Hematopoietic multipotent progenitor cell treated with erythropoietin and hydrocortisone succinate and interleukin-3 and kit ligand, for 17 days (in vitro differentiated cells): ENCODE data around the gene PDCL3.

Source experiments
- DNase-seq: peaks from one replicate; pipeline ENCODE4 v3.0.0-alpha.2; 2015; ENCODE audit warnings: low spot score

PDCL3 gene

GRCh38 chr2:100560216-100560830 lies 2.5 kb upstream of the PDCL3 start:
- DNase-seq: no peak

GRCh38 chr2:100561191-100561590 lies 1.6 kb upstream of the PDCL3 start:
- no peak for DNase-seq

- DNase-seq: no peak
These were observed 834 bp downstream of the PDCL3 start for GRCh38 chr2:100563407-100564247.

- DNase-seq: no peak
These were observed 6.2 kb downstream of the PDCL3 start for GRCh38 chr2:100568989-100569388.

- no peak for DNase-seq
These were observed 8.9 kb downstream of the PDCL3 start for GRCh38 chr2:100571668-100572067.

GRCh38 chr2:100577777-100578176 lies 15.0 kb downstream of the PDCL3 start:
- DNase-seq: no peak

- DNase-seq: no peak
These were observed 17.8 kb downstream of the PDCL3 start for GRCh38 chr2:100580367-100581276.

- DNase-seq: no peak
These were observed 18.5 kb downstream of the PDCL3 start for GRCh38 chr2:100581277-100581612.

GRCh38 chr2:100584816-100585215 lies 22.0 kb downstream of the PDCL3 start:
- no peak for DNase-seq

- no peak for DNase-seq
These were observed 25.4 kb downstream of the PDCL3 start for GRCh38 chr2:100588071-100588786.

GRCh38 chr2:100589527-100589926 lies 26.7 kb downstream of the PDCL3 start:
- no peak for DNase-seq

GRCh38 chr2:100592226-100592625 lies 29.4 kb downstream of the PDCL3 start:
- no peak for DNase-seq

GRCh38 chr2:100596465-100596864 lies 33.7 kb downstream of the PDCL3 start:
- DNase-seq: no peak

GRCh38 chr2:100599566-100599965 lies 36.8 kb downstream of the PDCL3 start:
- no peak for DNase-seq

- DNase-seq: no peak
These were observed 38.9 kb downstream of the PDCL3 start for GRCh38 chr2:100601661-100602060.

- DNase-seq: no peak
These were observed 40.6 kb downstream of the PDCL3 start for GRCh38 chr2:100603414-100603813.

- no peak for DNase-seq
These were observed 41.3 kb downstream of the PDCL3 start for GRCh38 chr2:100603948-100604633.

- no peak for DNase-seq
These were observed 43.5 kb downstream of the PDCL3 start for GRCh38 chr2:100606332-100606725.

GRCh38 chr2:100606726-100607343 lies 44.0 kb downstream of the PDCL3 start:
- peak; percentile 7 for DNase-seq

GRCh38 chr2:100610381-100610831 lies 47.6 kb downstream of the PDCL3 start:
- DNase-seq: no peak
